ENCODE data around the gene RTN4RL1.

RTN4RL1 gene

GRCh38 chr17:1920948-1921351 is 104.2 kb downstream of the RTN4RL1 start:
- DNase-seq (ENCODE audit: low spot score): no peak
- no peak for TF ChIP-seq CTCF (IDR thresholded peaks at IDR 0.05; ENCODE audit: extremely low read depth, missing control alignments)

- no peak for DNase-seq (ENCODE audit: low spot score)
- TF ChIP-seq CTCF (IDR thresholded peaks at IDR 0.05; ENCODE audit: extremely low read depth, missing control alignments): no peak
Observed at GRCh38 chr17:1919201-1919600, 105.9 kb downstream of the RTN4RL1 start.

- DNase-seq (ENCODE audit: low spot score): no peak
- no peak for TF ChIP-seq CTCF (IDR thresholded peaks at IDR 0.05; ENCODE audit: extremely low read depth, missing control alignments)
Observed at GRCh38 chr17:1918346-1919162, 106.6 kb downstream of the RTN4RL1 start.

- no peak for DNase-seq (ENCODE audit: low spot score)
- no peak for TF ChIP-seq CTCF (IDR thresholded peaks at IDR 0.05; ENCODE audit: extremely low read depth, missing control alignments)
Observed at GRCh38 chr17:1916963-1917715, 108.0 kb downstream of the RTN4RL1 start.

GRCh38 chr17:1916316-1916715 is 108.8 kb downstream of the RTN4RL1 start:
- DNase-seq (ENCODE audit: low spot score): no peak
- TF ChIP-seq CTCF (IDR thresholded peaks at IDR 0.05; ENCODE audit: extremely low read depth, missing control alignments): no peak

- TF ChIP-seq CTCF (IDR thresholded peaks at IDR 0.05; ENCODE audit: extremely low read depth, missing control alignments): no peak
- no peak for DNase-seq (ENCODE audit: low spot score)
Observed at GRCh38 chr17:1915889-1916288, 109.2 kb downstream of the RTN4RL1 start.

GRCh38 chr17:1914661-1915083 is 110.5 kb downstream of the RTN4RL1 start:
- no peak for TF ChIP-seq CTCF (IDR thresholded peaks at IDR 0.05; ENCODE audit: extremely low read depth, missing control alignments)
- DNase-seq (ENCODE audit: low spot score): no peak

All from GM20000 (cell line).